ENCODE data around the gene IPO8. TPM values are rescaled to one million over a fixed set of nuclear protein-coding genes. Genes with fewer than 3 reads are reported as not detected.

IPO8 gene
- total RNA-seq, 2 donors from 2014 or later: 39.4 to 80.0 TPM

DNA sequence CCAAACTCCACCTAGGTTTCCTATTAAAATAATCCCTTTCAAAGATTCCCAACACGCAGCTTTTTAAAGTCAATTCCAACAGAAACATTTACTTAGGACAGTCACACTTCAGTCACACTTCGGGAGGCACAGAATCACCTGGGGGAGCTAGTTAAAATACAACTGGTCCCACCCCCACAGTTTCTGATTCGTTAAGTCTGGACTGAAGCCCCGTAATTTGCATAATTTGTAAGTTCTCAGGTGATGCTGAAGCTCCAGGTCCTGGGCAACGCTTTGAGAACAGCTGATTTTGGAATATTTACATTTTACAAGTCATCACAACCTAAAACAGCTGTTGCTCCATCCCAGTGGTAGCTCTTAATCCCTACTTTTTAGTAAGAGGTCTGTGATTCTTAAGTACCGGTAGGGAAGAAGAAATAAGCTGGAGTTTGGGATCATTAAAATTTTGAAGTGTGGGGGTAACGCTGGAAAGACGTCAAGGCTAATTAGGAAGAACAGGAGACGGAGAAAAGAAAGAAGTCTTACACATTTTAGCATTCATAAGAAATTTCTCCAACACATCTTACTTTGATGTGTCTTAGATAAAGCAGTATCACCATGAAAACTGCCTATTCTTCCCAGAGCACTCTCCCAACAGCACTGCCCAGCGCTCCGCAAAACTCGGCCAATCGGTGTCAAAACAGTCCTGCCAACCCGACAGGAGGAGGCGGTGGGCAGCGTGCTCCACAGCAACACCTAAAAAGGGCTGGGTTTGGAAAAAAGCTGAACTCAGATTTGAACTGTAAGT lies 1.1 kb downstream of the IPO8 start:
- peaks cover 4% of the 10 kb centered on the region for H3K27me3 Mint-ChIP-seq (ENCODE audit: insufficient read depth)
- H3K27ac ChIP-seq (ENCODE audit: low read depth, low read length): no peak overlapping the region
- H3K4me3 Mint-ChIP-seq: peak overlapping the region; percentile 84
- peaks cover 4% of the 10 kb centered on the region for H3K4me1 ChIP-seq (ENCODE audit: control insufficient read depth, insufficient read depth, low read length)
- H3K9me3 Mint-ChIP-seq: no peaks in the 10 kb centered on the region
- peak; percentile 87 for DNase-seq
- H3K27me3 ChIP-seq (ENCODE audit: control insufficient read depth, insufficient read depth, low read length, poor library complexity, severe bottlenecking): no peaks in the 10 kb centered on the region
- WGBS, 2 experiments (ENCODE audit: insufficient coverage in 1 of 2, insufficient read length in 1 of 2): 4% methylated on average over 8 to 14 of the region's 16 CpGs
- TF ChIP-seq, protein P1, sequence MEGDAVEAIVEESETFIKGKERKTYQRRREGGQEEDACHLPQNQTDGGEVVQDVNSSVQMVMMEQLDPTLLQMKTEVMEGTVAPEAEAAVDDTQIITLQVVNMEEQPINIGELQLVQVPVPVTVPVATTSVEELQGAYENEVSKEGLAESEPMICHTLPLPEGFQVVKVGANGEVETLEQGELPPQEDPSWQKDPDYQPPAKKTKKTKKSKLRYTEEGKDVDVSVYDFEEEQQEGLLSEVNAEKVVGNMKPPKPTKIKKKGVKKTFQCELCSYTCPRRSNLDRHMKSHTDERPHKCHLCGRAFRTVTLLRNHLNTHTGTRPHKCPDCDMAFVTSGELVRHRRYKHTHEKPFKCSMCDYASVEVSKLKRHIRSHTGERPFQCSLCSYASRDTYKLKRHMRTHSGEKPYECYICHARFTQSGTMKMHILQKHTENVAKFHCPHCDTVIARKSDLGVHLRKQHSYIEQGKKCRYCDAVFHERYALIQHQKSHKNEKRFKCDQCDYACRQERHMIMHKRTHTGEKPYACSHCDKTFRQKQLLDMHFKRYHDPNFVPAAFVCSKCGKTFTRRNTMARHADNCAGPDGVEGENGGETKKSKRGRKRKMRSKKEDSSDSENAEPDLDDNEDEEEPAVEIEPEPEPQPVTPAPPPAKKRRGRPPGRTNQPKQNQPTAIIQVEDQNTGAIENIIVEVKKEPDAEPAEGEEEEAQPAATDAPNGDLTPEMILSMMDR (conservative IDR thresholded peaks at IDR 0.05): no peak
- peak overlapping the region; percentile 78 for H3K9ac ChIP-seq (ENCODE audit: extremely low read depth, low read length, poor library complexity, severe bottlenecking)
- H3K4me1 Mint-ChIP-seq: peaks cover 17% of the 10 kb centered on the region
- peak overlapping the region; percentile 97 for H3K4me3 ChIP-seq (ENCODE audit: low read length)
- H3K36me3 Mint-ChIP-seq (ENCODE audit: low read depth): no peaks in the 10 kb centered on the region
- peak overlapping the region; percentile 87 for H3K27ac Mint-ChIP-seq
- H3K36me3 ChIP-seq (ENCODE audit: control insufficient read depth, insufficient read depth, low read length): no peaks in the 10 kb centered on the region
- H3K9me3 ChIP-seq (ENCODE audit: control insufficient read depth, low read length): no peaks in the 10 kb centered on the region

DNA sequence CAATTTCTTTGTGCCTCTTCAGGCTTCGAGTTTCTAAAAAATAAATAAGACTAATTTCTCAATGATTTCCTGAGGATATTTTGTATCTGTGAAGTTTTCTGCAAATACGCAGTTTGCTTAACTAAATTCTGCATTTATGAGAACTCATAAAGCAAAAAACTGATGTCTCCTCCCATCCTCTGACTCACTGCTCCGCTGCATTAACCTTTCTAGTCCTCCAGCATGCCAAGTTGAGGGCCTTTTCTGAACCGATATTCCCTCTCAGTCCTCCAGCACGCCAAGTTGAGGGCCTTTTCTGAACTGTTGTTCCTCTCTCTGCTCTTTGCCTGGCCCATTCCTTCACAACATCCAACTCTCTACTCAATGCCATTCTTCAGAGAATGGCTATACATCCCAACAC lies 3.2 kb downstream of the IPO8 start:
- no peak for DNase-seq
- Histone ChIP-seq H3K9ac (ENCODE audit: extremely low read depth, low read length, poor library complexity, severe bottlenecking) (no peak overlapping the region), H3K9me3 (ENCODE audit: control insufficient read depth, low read length) (no peaks in the 10 kb centered on the region), H3K4me1 (ENCODE audit: control insufficient read depth, insufficient read depth, low read length) (peaks cover 4% of the 10 kb centered on the region), H3K27ac (ENCODE audit: low read depth, low read length) (no peak overlapping the region), H3K27me3 (ENCODE audit: control insufficient read depth, insufficient read depth, low read length, poor library complexity, severe bottlenecking) (no peaks in the 10 kb centered on the region), H3K36me3 (ENCODE audit: control insufficient read depth, insufficient read depth, low read length) (no peaks in the 10 kb centered on the region), H3K4me3 (ENCODE audit: low read length) (no peak overlapping the region)
- Mint-ChIP-seq H3K27me3 (ENCODE audit: insufficient read depth) (no peaks in the 10 kb centered on the region), H3K27ac (no peak overlapping the region), H3K4me3 (no peak overlapping the region), H3K4me1 (peaks cover 17% of the 10 kb centered on the region), H3K9me3 (no peaks in the 10 kb centered on the region), H3K36me3 (ENCODE audit: low read depth) (no peaks in the 10 kb centered on the region)
- TF ChIP-seq, protein P1 (conservative IDR thresholded peaks at IDR 0.05): no peak
- WGBS, 2 experiments (ENCODE audit: insufficient coverage in 1 of 2, insufficient read length in 1 of 2): 97 to 100% methylated on average over 4 to 5 of the region's 5 CpGs

GRCh38 chr12:30691122-30691879 lies 4.4 kb downstream of the IPO8 start:
- no peak overlapping the region for H3K27ac Mint-ChIP-seq
- no peak for DNase-seq
- no peak overlapping the region for H3K27ac ChIP-seq (ENCODE audit: low read depth, low read length)
- H3K4me1 Mint-ChIP-seq: peaks cover 15% of the 10 kb centered on the region
- peaks cover 4% of the 10 kb centered on the region for H3K4me1 ChIP-seq (ENCODE audit: control insufficient read depth, insufficient read depth, low read length)
- peaks cover under 1% of the 10 kb centered on the region for H3K36me3 ChIP-seq (ENCODE audit: control insufficient read depth, insufficient read depth, low read length)
- no peaks in the 10 kb centered on the region for H3K9me3 Mint-ChIP-seq
- H3K4me3 Mint-ChIP-seq: no peak overlapping the region
- no peak overlapping the region for H3K9ac ChIP-seq (ENCODE audit: extremely low read depth, low read length, poor library complexity, severe bottlenecking)
- no peaks in the 10 kb centered on the region for H3K9me3 ChIP-seq (ENCODE audit: control insufficient read depth, low read length)
- H3K4me3 ChIP-seq (ENCODE audit: low read length): no peak overlapping the region
- H3K36me3 Mint-ChIP-seq (ENCODE audit: low read depth): no peaks in the 10 kb centered on the region
- TF ChIP-seq, protein P1 (conservative IDR thresholded peaks at IDR 0.05): no peak
- no peaks in the 10 kb centered on the region for H3K27me3 Mint-ChIP-seq (ENCODE audit: insufficient read depth)
- no peaks in the 10 kb centered on the region for H3K27me3 ChIP-seq (ENCODE audit: control insufficient read depth, insufficient read depth, low read length, poor library complexity, severe bottlenecking)
- 87 to 96% methylated on average over 4 of the region's 4 CpGs for WGBS, 2 experiments (ENCODE audit: insufficient coverage in 1 of 2, insufficient read length in 1 of 2)

Measured in endodermal cell (in vitro differentiated cells).